Measurements from ENCODE around the gene BMPR1A. TPM values are rescaled to one million over a fixed set of nuclear protein-coding genes. Genes with fewer than 3 reads are reported as not detected.

BMPR1A gene
- total and polyA plus RNA-seq, 2 experiments from 2014 or later: 14.2 to 82.5 TPM

DNA sequence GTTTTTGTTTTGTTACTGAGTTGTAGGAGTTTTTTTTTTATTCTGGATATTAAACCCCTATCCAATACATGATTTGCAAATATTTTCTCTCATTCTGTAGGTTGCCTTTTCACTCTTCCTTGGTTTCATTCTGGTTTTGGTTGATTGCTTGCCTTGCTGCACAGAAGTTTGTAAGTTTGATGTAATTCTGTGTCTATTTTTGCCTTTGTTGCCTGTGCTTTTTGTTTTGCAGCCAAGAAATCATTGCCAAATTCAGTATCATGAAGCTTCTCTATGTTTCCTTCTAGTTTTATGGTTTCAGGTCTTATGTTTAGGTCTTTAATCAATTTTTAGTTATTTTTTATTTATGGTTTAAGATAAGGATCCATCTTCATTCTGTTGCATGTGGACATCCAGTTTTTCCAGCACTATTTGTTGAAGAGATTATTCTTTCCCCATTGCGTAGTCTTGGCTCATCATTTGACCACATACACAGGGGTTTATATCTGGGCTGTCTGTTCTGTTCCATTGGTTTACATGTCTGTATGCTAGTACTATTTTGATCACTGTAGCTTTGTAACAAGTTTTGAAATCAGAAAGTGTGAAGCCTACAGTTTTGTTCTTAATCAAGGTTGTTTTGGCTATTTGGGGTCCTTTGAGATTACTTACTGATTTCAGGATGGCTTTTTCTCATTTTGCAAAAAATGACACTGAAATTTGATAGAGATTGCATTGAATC, 26.4 kb downstream of the BMPR1A start (continued):
- TF ChIP-seq, protein P1, sequence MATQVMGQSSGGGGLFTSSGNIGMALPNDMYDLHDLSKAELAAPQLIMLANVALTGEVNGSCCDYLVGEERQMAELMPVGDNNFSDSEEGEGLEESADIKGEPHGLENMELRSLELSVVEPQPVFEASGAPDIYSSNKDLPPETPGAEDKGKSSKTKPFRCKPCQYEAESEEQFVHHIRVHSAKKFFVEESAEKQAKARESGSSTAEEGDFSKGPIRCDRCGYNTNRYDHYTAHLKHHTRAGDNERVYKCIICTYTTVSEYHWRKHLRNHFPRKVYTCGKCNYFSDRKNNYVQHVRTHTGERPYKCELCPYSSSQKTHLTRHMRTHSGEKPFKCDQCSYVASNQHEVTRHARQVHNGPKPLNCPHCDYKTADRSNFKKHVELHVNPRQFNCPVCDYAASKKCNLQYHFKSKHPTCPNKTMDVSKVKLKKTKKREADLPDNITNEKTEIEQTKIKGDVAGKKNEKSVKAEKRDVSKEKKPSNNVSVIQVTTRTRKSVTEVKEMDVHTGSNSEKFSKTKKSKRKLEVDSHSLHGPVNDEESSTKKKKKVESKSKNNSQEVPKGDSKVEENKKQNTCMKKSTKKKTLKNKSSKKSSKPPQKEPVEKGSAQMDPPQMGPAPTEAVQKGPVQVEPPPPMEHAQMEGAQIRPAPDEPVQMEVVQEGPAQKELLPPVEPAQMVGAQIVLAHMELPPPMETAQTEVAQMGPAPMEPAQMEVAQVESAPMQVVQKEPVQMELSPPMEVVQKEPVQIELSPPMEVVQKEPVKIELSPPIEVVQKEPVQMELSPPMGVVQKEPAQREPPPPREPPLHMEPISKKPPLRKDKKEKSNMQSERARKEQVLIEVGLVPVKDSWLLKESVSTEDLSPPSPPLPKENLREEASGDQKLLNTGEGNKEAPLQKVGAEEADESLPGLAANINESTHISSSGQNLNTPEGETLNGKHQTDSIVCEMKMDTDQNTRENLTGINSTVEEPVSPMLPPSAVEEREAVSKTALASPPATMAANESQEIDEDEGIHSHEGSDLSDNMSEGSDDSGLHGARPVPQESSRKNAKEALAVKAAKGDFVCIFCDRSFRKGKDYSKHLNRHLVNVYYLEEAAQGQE (IDR thresholded peaks at IDR 0.05; ENCODE audit: unreplicated experiment): no peak
- TF ChIP-seq, protein P2, sequence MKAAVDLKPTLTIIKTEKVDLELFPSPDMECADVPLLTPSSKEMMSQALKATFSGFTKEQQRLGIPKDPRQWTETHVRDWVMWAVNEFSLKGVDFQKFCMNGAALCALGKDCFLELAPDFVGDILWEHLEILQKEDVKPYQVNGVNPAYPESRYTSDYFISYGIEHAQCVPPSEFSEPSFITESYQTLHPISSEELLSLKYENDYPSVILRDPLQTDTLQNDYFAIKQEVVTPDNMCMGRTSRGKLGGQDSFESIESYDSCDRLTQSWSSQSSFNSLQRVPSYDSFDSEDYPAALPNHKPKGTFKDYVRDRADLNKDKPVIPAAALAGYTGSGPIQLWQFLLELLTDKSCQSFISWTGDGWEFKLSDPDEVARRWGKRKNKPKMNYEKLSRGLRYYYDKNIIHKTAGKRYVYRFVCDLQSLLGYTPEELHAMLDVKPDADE (IDR thresholded peaks at IDR 0.05): no peak
- TF ChIP-seq STAT1 (IDR thresholded peaks at IDR 0.05; ENCODE audit: unreplicated experiment) (no peak), EZH2 (IDR thresholded peaks at IDR 0.05; ENCODE audit: low read depth, unreplicated experiment) (no peak), EZH2phosphoT487 (IDR thresholded peaks at IDR 0.05; ENCODE audit: unreplicated experiment) (no peak), CREB1 (CRISPR knock-in tag; IDR thresholded peaks at IDR 0.05; ENCODE audit: low read depth) (no peak)

DNA sequence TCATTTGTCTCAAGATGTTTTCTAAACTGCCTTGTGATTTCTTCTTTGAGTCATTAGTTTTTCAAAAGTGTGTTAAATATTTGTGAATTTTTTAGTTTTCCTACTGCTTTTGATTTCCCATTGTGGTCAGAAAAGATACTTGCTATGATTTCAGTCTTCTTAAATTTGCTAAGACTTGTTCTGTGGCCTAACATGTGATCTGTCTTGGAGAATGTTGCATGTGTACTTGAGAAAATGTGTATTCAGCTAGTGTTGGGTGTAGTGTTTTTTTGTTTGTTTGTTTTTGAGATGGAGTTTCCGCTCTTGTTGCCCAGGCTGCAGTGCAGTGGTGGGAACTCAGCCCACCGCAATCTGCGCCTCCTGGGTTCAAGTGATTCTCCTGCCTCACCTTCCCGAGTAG, 28.6 kb downstream of the BMPR1A start:
- DNase-seq (ENCODE audit: low spot score): no peak
- peak overlapping the region; percentile 47 for H3K27ac ChIP-seq (ENCODE audit: low read depth)
- Mint-ChIP-seq H3K4me3 (no peak overlapping the region), H3K4me1 (peaks cover 33% of the 10 kb centered on the region), H3K27me3 (ENCODE audit: insufficient read depth, low read depth, poor library complexity) (no peaks in the 10 kb centered on the region), H3K9me3 (no peaks in the 10 kb centered on the region), H3K27ac (peak overlapping the region; percentile 42; the same call in 1 of the 2 replicates), H3K36me3 (ENCODE audit: low read depth) (peaks cover 7% of the 10 kb centered on the region)
- peaks cover 98% of the 10 kb centered on the region for H3K79me2 ChIP-seq (replicated peaks; ENCODE audit: insufficient read depth)
- peak overlapping the region; percentile 65; the same call in 1 of the 2 replicates for H3K4me2 ChIP-seq
- H2AFZ ChIP-seq: no peak overlapping the region
- ATAC-seq: no peak
- H3K4me1 ChIP-seq (ENCODE audit: insufficient read depth): peaks cover 50% of the 10 kb centered on the region
- no peaks in the 10 kb centered on the region for H3F3A ChIP-seq (replicated peaks; ENCODE audit: low read depth)
- TF ChIP-seq ZNF331 (CRISPR knock-in tag; IDR thresholded peaks at IDR 0.05; ENCODE audit: low read depth): no peak
- no peaks in the 10 kb centered on the region for H3K27me3 ChIP-seq (ENCODE audit: insufficient read depth)
- H3K9me2 ChIP-seq (ENCODE audit: insufficient read depth): no peaks in the 10 kb centered on the region
- peaks cover 27% of the 10 kb centered on the region for H4K20me1 ChIP-seq (replicated peaks; ENCODE audit: insufficient read depth)
- no peaks in the 10 kb centered on the region for H3K36me3 ChIP-seq (ENCODE audit: insufficient read depth)
- no peak overlapping the region for H3K4me3 ChIP-seq

DNA sequence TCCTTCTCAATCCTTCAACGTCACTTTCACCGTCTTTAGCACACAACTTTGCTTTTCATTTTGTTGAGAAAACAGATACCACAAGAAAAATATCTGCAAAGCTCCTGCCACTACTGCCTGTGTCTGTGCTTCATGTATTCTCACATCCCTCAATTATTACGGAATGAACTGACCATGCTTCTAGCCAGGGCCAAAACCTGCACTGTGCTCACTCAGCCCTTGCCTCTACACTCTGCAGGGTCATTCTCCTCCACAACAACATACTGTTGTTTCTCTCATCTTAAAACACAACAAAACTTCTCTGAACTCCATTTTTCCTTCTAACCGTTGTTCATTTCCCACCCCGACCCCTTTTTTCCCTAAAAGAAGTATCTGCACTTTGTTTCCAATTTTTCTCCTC, 29.5 kb downstream of the BMPR1A start:
- peaks cover 32% of the 10 kb centered on the region for H4K20me1 ChIP-seq (replicated peaks; ENCODE audit: insufficient read depth)
- no peak overlapping the region for H3K27ac Mint-ChIP-seq
- TF ChIP-seq STAT1 (IDR thresholded peaks at IDR 0.05; ENCODE audit: unreplicated experiment) (no peak), ZNF331 (CRISPR knock-in tag; IDR thresholded peaks at IDR 0.05; ENCODE audit: low read depth) (no peak), ZNF114 (CRISPR knock-in tag; IDR thresholded peaks at IDR 0.05) (no peak), CREB1 (CRISPR knock-in tag; IDR thresholded peaks at IDR 0.05; ENCODE audit: low read depth) (no peak), EZH2phosphoT487 (IDR thresholded peaks at IDR 0.05; ENCODE audit: unreplicated experiment) (no peak)
- TF ChIP-seq, protein P1 (IDR thresholded peaks at IDR 0.05; ENCODE audit: unreplicated experiment): no peak
- no peaks in the 10 kb centered on the region for H3K9me3 Mint-ChIP-seq
- ATAC-seq (peak; percentile 59), DNase-seq (ENCODE audit: low spot score) (no peak)
- H3K27me3 Mint-ChIP-seq (ENCODE audit: insufficient read depth, low read depth, poor library complexity): no peaks in the 10 kb centered on the region
- H3K27ac ChIP-seq (ENCODE audit: low read depth): peak overlapping the region; percentile 47
- no peak overlapping the region for H3K4me3 Mint-ChIP-seq
- peaks cover 98% of the 10 kb centered on the region for H3K79me2 ChIP-seq (replicated peaks; ENCODE audit: insufficient read depth)
- H3K4me1 Mint-ChIP-seq: peaks cover 33% of the 10 kb centered on the region
- H3K36me3 Mint-ChIP-seq (ENCODE audit: low read depth): peaks cover 9% of the 10 kb centered on the region
- no peaks in the 10 kb centered on the region for H3F3A ChIP-seq (replicated peaks; ENCODE audit: low read depth)
- H3K9me2 ChIP-seq (ENCODE audit: insufficient read depth): no peaks in the 10 kb centered on the region
- H3K4me2 ChIP-seq: peak overlapping the region; percentile 65
- no peak overlapping the region for H3K4me3 ChIP-seq
- no peaks in the 10 kb centered on the region for H3K36me3 ChIP-seq (ENCODE audit: insufficient read depth)
- H3K27me3 ChIP-seq (ENCODE audit: insufficient read depth): no peaks in the 10 kb centered on the region
- H2AFZ ChIP-seq: no peak overlapping the region
- peaks cover 50% of the 10 kb centered on the region for H3K4me1 ChIP-seq (ENCODE audit: insufficient read depth)
